HG03442 (cell line): ENCODE measurements around the gene SPATA22.
"Not testable (repeated sequence)": the region's sequence is repeated elsewhere in the genome, so short reads cannot be mapped to it uniquely, and the experiment has no call there.

Source experiments
- ATAC-seq: cut with Tn5 transposase; IDR thresholded peaks from one replicate; pipeline ENCODE4 v1.9.1; 2021; ENCODE audit warnings: mild to moderate bottlenecking, moderate library complexity; ENCODE audit not compliant: unreplicated experiment

Gene SPATA22

GRCh38 chr17:3475251-3475685 lies 3.6 kb upstream of the SPATA22 start:
- ATAC-seq: no peak

- no peak for ATAC-seq
Measured at GRCh38 chr17:3474212-3474611, 2.6 kb upstream of the SPATA22 start.

- ATAC-seq: no peak
Measured at GRCh38 chr17:3472137-3472536, 518 bp upstream of the SPATA22 start.

GRCh38 chr17:3469529-3469928 lies 2.1 kb downstream of the SPATA22 start:
- ATAC-seq: no peak

GRCh38 chr17:3466355-3466754 lies 5.3 kb downstream of the SPATA22 start:
- not testable (repeated sequence) for ATAC-seq

GRCh38 chr17:3448059-3448665 lies 23.5 kb downstream of the SPATA22 start:
- no peak for ATAC-seq

GRCh38 chr17:3447625-3448024 lies 24.0 kb downstream of the SPATA22 start:
- no peak for ATAC-seq

GRCh38 chr17:3440451-3440850 lies 31.2 kb downstream of the SPATA22 start:
- no peak for ATAC-seq

- ATAC-seq: no peak
Measured at GRCh38 chr17:3438368-3438767, 33.3 kb downstream of the SPATA22 start.

- no peak for ATAC-seq
Measured at GRCh38 chr17:3433741-3434140, 37.9 kb downstream of the SPATA22 start, which contains the start of gene OR1E2. TSS of gene OR1E2 (minus strand) at chr17:3433841. CDS start at chr17:3433841, 0 bp downstream.

- not testable (repeated sequence) for ATAC-seq
Measured at GRCh38 chr17:3433215-3433614, 38.4 kb downstream of the SPATA22 start.

- no peak for ATAC-seq
Measured at GRCh38 chr17:3418222-3418621, 53.4 kb downstream of the SPATA22 start.

GRCh38 chr17:3415610-3416009 lies 56.0 kb downstream of the SPATA22 start:
- no peak for ATAC-seq

- ATAC-seq: not testable (repeated sequence)
Measured at GRCh38 chr17:3412216-3412615, 59.4 kb downstream of the SPATA22 start.

- no peak for ATAC-seq
Measured at GRCh38 chr17:3411070-3411469, 60.5 kb downstream of the SPATA22 start, which contains the start of gene OR3A3. TSS of gene OR3A3 (plus strand) at chr17:3411370.

- not testable (repeated sequence) for ATAC-seq
Measured at GRCh38 chr17:3403856-3404255, 67.8 kb downstream of the SPATA22 start.

GRCh38 chr17:3401786-3402185 lies 69.8 kb downstream of the SPATA22 start:
- no peak for ATAC-seq

GRCh38 chr17:3400055-3400454 lies 71.6 kb downstream of the SPATA22 start:
- ATAC-seq: no peak

GRCh38 chr17:3398310-3398709 lies 73.3 kb downstream of the SPATA22 start, which contains the start of gene OR1E1:
TSS of gene OR1E1 (minus strand) at chr17:3398410. CDS start at chr17:3398410, 0 bp downstream.
- no peak for ATAC-seq

- not testable (repeated sequence) for ATAC-seq
Measured at GRCh38 chr17:3397801-3398200, 73.8 kb downstream of the SPATA22 start.
